GM18498 (cell line): ENCODE measurements around the gene PRKCD.

Experiments used
- ATAC-seq: cut with Tn5 transposase; IDR thresholded peaks from one replicate; pipeline ENCODE4 v1.9.1; 2021; ENCODE audit warnings: mild to moderate bottlenecking, moderate library complexity; ENCODE audit not compliant: unreplicated experiment

The PRKCD gene

DNA sequence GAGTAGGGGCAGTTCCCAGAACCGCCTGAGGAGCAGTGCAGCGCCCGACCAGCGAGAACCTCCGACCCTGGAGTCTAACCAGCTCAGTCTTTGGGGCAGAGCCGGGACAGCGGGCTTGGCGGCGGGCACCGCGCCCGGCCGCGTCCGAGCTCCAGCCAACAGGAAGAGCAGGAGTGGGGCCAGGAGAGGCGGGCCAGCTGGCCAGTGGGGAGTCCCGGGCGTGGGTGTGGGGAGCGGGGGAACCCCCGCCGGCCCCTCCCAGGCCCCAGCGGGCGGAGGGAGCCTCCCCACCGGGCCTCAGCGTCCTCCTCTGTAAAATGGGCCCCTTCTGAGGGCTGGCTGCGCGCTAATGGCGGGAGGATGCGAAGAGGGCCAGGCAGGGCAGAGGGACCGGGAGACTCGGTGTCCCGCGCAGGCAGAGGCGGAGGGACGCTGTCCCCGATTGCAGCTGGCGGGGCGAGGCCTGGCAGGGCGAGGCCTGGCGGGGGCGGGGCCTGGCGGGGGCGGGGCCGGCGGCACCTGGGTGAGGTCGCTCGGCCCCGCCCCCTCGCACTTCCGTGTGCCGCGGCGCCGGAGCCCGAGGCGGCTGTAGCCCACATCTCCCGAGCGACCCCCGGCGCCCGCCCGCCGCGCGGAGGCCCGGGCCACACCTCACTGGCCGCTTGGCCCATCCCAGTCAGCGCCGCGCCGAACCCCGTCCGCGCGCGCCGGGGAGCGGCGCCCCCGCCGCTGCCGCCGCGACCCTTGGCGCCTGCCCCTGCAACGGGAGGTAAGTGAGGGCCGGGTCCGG is at the start of gene PRKCD:
PRKCD (plus strand) TSS at position 550 of the 790 bp plus-strand sequence. CDS start 17,214 bp downstream, outside the sequence.
- ATAC-seq: peak; percentile 60

DNA sequence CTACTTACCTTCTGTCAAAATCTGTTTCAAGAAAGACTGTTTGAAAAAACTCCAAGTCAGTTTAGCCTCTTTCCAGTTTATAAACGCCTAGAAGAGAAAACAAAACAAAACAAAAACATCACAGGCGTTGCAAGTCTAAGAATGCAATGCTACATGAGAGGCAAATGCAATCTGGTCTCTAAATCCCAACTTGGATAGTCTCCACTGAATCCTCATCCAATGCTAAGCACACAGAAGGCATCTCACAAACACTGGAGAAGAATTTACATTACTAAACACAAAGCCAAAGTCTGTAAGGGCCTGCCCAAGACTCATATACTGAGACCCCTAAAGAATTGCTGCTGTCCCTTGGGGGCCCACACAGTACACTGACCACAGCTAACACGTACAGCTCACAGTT is 49.2 kb upstream of the PRKCD start:
- ATAC-seq: no peak

DNA sequence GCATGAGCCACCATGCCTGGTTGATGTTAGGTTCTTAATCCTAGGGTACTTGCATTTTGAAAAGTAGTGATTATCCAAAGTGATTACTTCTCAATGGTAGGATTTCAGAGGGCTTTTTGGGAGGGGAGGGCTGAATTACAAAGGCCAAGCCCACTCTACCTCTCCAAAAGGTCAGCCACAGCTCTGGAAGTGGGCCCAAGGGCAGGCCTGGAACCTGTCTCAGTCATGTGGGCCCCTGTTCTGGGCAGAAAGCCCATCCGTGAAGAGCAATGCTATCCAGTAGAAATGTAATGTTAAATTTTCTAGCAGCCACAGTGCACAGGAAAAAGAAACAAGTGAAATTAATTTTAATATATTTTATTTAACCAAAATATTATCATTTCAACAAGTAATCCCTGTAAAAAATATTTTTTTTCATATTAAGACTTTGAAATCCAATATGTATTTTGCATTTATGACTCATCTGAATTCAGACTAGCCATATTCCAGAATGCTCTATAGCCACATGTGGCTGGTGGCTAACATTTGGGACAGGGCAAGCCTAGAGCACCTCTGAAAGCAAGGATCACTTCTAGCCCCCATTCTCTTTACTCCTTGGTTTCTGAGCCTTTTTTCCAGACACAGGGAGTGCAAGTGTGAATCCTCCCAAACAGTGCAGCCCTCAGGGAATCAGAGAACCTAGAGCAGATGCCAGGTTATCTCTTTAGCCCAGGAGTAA is 47.6 kb upstream of the PRKCD start:
- no peak for ATAC-seq

DNA sequence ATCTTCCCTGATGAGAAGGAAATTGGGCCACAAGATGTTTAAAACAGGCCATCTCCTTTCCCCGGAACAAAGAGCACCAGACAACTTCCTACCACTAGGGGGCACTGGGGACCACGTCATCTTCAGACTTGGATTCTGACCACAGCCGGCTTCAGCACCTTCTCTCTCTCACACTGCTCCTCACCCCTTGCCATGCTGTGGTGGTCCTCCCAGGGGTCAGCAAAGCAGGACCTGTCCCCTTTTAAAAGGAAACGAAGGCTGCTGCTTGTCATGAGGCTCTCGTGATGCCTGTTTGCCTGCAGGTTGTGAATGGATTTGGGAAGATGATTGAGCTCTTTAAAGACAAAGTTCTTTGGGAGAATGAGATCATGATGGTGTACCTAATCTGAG is 47.0 kb upstream of the PRKCD start:
- peak; percentile 84 for ATAC-seq

DNA sequence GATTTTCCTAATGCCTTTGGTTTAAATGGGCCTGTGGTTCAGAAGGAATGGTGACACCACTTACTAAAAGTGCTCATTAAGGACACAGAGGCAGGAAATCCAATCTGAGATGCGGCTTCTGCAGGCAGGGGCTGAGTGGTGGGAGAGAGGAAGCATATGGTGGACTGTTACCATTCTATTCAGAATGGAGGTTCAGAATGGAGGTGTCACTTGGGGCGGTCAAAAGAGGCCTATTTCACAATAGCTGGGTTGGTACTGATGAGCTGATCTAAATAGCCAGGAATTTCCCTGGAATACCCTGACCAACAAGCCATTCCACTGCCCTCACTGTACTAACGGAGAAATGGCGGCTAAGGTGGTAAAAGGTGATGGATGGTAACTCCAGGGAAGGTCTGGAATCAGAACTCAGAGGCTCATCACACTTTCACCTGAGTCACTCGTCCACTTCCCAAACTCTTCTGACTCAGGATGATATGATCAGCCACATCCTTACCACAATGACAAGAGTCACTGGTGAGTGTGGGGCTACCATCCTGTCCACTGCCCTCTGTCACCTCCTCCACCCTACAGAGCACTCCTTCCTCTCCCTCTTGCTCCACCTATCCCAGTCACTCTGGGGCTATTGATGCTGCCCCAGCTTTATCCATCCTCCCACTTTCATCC is 46.5 kb upstream of the PRKCD start:
- ATAC-seq: no peak

DNA sequence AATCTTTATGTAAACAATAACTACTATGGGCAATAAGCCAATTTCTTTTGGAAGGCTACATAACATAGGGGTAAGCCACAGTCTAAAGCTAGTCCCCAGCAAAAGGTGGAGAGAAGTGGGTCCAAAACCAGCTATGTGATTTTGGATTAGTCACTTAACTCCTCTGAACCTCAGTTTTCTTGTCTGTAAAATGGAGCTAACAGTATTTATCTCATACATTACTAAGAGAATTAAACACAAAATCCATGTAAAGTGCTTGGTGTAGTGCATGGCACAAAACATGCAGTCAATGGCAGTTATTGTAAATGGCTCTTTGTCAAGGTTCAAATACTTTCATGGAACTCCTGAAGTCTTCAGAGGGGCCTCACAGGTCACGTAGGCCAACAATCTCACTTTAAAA is 44.1 kb upstream of the PRKCD start:
- no peak for ATAC-seq

DNA sequence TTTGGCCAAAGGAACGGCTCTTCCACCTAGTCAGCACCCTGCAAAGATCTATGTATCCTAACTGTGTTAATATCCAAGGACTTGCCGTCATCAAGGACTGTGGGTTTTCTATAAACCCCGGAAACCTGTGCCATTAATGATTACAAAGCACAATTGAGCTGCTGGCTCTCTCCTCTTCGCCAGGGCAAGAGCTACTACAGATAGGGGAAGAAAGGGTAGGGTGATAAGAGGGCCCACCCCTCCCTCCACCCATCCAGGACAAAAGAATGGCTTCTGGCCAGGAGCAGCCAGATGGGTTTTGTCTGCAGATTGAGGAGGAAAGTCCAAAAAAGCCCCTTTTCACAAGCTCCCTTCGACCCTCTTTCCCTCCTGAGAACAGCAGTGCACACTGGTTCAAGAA is 40.7 kb upstream of the PRKCD start:
- ATAC-seq: no peak

DNA sequence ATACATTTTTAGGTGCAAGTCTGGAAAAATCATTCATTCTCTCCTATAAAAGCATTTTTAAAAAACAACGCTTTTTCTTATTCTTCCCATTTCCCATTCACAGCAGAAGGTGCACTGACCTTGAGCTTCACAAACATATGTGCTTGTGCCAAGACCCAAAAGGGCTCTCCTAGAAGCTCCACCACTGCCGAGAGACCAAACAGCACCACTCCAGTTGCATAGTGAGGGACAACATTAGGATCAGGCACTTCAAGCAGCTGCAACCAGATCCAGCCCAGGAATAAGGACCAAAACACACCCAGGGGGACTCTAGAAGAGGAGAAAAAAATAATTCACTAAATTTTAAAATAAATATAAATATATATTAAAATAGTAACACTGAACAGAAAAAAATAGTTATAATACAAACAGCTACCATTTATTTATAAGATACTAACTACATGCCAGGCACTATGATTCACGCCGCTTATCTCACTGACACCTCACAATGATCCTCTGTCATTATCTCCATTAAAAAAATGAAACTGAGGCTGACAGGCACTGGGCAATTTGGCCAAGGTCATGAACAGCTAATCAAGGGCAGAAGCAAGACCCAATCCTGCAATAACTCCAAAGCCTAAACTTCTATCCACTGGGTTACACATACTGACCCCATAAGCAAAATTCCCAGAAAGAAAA is 38.6 kb upstream of the PRKCD start:
- ATAC-seq: no peak

DNA sequence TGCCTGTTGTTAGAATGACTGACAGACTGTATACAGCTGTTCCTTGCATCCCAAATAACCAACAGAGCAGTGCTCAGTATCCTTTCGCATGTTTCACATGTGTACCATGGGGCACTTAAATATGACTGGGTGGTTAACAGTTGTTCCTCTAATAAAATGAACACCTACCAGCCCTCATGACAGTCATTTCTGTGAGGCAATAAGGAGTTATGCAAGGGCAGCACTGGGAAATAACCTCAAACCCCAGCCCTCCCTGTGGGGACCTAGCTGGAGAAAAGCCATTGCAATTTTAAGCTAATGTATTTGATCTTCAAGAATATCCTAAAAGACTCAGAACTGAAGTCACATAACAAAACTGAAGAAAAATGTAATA is 38.1 kb upstream of the PRKCD start:
- no peak for ATAC-seq

DNA sequence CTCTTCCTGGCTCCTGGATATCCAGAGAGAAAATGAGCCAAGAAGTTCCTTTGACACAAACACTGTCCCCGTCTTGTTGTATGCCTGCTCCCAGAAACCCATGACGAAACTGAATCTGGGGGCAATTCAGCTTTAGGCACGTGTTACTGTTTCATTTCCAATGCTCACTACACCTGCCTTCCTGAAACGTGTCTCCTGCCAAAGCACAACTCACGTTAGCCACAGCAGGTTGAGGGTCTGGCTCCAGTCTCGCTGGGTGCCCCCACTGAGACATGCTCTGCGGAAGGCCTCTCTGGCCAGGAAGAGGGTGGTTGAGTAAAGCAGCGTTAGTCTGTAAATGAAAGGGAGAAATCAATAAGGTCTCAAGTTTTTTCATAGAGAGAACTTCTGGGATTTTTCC is 37.5 kb upstream of the PRKCD start:
- ATAC-seq: no peak

DNA sequence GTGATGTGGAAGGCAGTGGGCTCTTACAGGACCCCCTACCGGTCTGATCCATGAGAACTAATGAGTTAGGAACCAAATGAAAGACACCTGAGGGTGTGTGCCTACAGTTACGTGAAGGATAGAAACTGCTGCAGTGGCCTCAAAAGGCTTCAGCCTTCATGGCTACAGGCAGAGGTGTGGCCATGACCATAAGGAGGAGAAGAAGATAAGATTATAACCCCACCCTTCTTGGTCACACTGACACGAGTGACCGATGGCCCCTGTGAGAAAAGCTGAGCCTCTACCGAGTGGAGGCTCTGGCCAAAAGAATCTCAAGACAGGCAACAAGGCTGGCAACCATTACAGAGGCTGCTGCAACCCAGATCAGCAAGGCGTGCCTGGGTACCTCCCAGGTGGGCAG is 37.1 kb upstream of the PRKCD start:
- ATAC-seq: no peak

DNA sequence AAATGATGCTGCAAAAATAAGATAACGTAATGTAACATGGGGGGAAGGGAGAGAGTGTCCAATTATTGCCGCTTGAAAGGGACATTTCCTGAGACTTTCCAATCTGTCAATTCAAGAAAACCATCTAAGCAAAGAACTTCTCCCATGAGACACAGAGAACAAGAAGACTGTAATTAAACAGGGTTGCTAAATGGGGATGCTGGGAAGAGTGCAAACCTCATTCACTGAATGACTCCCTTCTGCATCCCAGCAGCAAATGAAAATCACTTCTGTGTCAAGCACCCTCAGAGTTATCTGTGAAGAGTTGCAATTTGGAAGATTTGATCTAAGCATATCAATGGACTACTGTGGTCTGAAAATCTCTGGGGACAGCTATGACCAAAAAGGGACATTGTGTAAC is 34.4 kb upstream of the PRKCD start:
- ATAC-seq: no peak

DNA sequence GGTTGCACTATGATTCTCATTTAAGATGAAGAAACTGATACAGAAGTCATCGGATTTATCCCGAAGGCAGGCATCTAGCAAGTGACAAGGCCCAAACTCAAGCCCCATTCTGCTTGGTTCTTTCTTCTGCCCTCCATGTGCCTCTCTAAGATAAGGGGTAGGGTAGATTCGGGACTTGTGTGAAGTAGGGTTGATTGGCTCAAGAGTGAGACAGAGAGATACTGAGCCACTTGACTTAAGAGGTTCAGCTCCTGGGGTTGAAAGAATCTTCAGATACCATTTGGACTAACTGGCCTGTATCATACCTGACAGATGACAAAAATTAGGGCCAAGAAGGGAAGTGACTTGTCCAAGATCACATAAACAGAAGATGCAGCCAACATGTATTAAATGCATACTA is 31.7 kb upstream of the PRKCD start:
- ATAC-seq: no peak

DNA sequence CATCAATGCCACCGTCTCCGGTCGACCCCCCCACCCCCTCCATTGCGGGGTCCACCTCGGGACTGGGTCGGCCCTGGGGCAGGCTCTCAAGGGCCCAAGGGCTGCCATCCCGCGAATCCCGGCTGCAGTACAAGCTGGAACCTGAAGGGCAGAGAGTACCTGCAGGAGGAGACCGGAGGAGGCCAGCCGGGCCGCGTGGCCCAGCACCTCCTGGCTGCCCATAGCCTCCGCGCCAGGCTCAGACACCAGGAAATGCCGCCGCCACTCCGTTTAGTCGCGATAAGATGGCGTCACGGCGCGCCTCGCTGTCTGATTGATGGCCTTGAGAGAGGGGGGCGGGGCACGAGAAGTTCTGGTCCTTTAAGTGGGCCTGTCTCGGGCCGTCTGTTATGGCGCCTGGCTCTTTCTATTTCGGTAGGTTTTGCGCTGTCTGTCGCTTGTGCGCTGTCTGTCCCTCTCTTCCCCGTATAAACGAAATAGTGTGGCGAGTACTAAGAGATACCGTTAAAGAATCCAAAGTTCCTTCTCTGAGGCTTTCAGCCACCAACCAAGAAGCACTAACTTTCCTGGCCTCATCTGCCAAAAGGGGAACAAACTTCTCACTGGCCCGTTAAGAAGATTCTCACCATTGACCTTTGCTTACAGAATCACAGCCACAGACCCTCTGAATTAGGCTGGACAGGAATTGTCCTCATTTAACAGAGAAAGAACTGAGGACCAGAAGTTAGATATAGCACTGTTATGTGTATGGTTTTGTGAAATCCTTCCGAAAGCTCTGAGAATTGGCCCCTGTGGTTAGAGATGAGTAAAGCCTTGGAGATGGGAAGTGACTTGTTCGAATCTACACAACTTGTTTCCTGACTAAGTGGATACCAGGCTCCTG is 30.6 kb upstream of the PRKCD start, which contains the start of gene RFT1:
RFT1 (minus strand) TSS at position 257 of the 883 bp plus-strand sequence; CDS start at position 222, 35 bp downstream.
- peak; percentile 87 for ATAC-seq

DNA sequence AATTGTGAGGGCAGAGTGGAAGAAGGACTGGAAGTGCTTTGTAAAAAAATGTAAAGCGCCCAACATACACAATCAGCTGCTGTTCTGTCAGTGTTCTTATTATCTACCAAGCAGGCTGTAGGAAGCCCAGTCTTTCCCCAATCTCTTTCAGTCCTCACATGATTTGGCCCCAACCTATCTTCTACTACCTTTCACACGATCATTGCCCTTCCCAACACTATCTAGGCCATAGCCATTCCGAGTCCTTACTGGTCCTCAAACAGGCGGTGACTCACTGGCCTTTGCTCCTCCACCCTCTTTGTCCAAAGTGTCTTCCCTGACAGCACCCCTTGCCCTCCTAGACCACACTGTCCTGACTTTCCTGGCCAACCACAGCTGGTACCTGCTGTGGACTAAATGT is 29.9 kb upstream of the PRKCD start:
- ATAC-seq: no peak

DNA sequence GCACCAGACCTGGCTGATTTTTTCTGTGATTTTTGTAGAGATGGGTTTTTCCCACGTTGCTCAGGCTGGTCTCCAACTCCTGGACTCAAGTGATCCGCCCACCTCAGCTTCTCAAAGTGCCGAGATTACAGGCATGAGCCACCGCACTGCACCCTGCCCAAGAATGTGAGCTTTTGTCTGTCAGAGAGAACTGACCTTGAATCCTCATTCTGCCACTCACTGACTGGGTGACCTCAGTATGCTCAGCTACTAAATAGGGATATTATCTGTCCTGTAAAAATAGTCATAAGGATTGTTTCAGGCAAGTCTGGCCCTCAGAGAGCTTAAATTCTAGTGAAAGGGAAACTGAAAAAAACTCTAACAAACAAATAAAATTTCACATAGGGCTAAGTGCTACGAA is 28.7 kb upstream of the PRKCD start:
- no peak for ATAC-seq

DNA sequence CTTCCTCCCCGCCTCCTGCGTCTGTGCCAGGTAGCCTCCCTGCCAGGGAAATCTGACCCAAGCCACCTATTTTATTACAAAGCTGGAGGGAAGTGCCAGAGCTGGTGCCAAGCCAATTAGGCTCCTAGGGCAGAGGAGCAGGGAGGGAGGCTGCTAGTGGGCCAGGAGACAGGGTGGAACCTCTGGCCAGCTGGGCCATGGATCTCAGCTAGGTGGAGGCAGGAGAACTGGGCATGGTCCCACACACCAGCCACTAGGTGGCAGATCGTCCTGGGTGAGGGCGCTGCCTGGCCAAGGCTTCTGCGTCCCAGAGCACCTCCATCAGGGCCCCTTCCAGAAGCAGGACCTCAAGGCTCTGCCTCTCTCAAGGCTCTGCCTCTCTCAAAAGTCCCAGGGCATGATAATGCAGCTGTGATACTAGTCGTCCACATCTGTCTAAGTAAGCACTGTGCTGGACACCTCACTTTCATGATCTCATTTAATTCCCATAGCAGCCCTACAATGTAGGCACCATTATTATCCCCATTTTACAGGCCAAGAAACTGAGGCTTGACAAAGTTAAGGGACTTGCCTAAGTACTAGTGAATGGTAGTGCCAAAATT is 26.3 kb upstream of the PRKCD start:
- ATAC-seq: peak; percentile 59

DNA sequence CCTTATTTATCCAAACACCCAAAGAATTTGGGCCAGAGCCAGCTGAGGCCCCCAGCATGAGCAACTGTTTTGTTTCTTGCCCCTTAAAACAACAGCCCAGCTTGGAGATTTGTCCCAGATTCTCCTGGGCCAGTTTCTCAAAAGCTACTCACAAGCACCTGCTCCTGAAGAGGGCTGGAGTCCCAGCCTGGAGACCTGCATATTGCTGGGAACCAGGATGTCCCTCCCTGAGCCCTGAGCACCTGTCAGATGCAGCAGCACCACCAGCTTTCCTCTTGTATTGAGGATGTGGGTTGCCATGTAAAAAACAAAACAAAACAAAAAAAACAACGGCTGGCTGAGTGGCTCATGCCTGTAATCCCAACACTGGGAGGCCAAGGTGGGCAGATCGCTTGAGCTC is 23.8 kb upstream of the PRKCD start:
- no peak for ATAC-seq

DNA sequence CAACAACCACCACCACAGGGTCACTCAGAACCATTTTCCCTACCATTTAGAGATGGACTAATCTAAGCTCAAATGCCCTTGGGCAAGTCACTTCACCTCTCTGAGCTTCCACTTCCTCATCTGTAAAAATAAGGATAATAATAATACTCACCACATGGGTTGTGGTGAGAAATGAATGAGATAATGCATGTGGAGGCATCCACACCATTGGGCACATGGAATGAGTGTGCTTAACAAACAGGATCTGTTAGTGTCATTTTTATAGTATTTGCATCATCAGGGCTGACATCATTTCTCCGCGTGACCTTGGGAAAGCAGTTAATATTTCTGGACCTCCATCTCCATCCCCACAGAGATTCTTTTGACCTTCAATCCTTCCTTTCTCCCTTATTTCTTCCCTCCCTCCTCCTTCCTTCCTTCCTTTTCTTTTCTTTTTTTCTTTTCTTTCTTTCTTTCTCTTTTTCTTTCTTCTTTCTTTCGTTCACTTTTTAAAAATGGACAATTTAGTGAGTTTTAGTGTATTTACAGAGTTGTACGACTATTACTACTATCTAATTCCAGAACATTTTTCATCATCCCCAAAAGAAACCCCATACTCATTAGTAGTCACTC is 23.1 kb upstream of the PRKCD start:
- no peak for ATAC-seq
